ENCODE measurements around the gene RAB40C.

Gene RAB40C

GRCh38 chr16:561413-561794 is 28.5 kb upstream of the RAB40C start:
- POLR2A ChIA-PET = no interaction called here
- no peak for DNase-seq (ENCODE audit: extremely low spot score)
- TF ChIP-seq FOXK2 (IDR thresholded peaks at IDR 0.05) = no peak
- TF ChIP-seq L3MBTL2 (conservative IDR thresholded peaks at IDR 0.05) = no peak
- TF ChIP-seq FOXA1 (IDR thresholded peaks at IDR 0.05) = no peak
- no peak for TF ChIP-seq CTBP1 (IDR thresholded peaks at IDR 0.05; ENCODE audit: borderline replicate concordance)
- no peak for TF ChIP-seq SP1 (IDR thresholded peaks at IDR 0.05)
- no peak for TF ChIP-seq ELF4 (IDR thresholded peaks at IDR 0.05)
- TF ChIP-seq ARNT (IDR thresholded peaks at IDR 0.05) = no peak
- CTCF ChIA-PET = no interaction called here

- ChIA-PET POLR2A (no interaction called here), CTCF (no interaction called here)
- no peak for DNase-seq (ENCODE audit: extremely low spot score)
- TF ChIP-seq CTBP1 (IDR thresholded peaks at IDR 0.05; ENCODE audit: borderline replicate concordance) (no peak), L3MBTL2 (conservative IDR thresholded peaks at IDR 0.05) (no peak), PKNOX1 (IDR thresholded peaks at IDR 0.05) (no peak), BHLHE40 (IDR thresholded peaks at IDR 0.05; ENCODE audit: borderline replicate concordance) (no peak), ARNT (IDR thresholded peaks at IDR 0.05) (no peak), TARDBP (IDR thresholded peaks at IDR 0.05) (no peak), FOXA1 (IDR thresholded peaks at IDR 0.05) (no peak), HDGF (IDR thresholded peaks at IDR 0.05; ENCODE audit: borderline replicate concordance) (no peak), NFRKB (IDR thresholded peaks at IDR 0.05) (no peak)
Measured at GRCh38 chr16:561957-562938, 27.6 kb upstream of the RAB40C start.

GRCh38 chr16:563072-563644 is 26.7 kb upstream of the RAB40C start:
- POLR2A ChIA-PET = no interaction called here
- TF ChIP-seq LEF1 (IDR thresholded peaks at IDR 0.05; ENCODE audit: borderline replicate concordance) (no peak), ELF4 (IDR thresholded peaks at IDR 0.05) (no peak), PKNOX1 (IDR thresholded peaks at IDR 0.05) (no peak), BHLHE40 (IDR thresholded peaks at IDR 0.05; ENCODE audit: borderline replicate concordance) (no peak), FOXM1 (IDR thresholded peaks at IDR 0.05; ENCODE audit: borderline replicate concordance) (no peak), FOXK2 (IDR thresholded peaks at IDR 0.05) (no peak), NFRKB (IDR thresholded peaks at IDR 0.05) (no peak), SP1 (IDR thresholded peaks at IDR 0.05) (no peak), HDGF (IDR thresholded peaks at IDR 0.05; ENCODE audit: borderline replicate concordance) (no peak), TARDBP (IDR thresholded peaks at IDR 0.05) (no peak), ZNF384 (IDR thresholded peaks at IDR 0.05) (no peak), ARNT (IDR thresholded peaks at IDR 0.05) (no peak), L3MBTL2 (conservative IDR thresholded peaks at IDR 0.05) (no peak), FOXA1 (IDR thresholded peaks at IDR 0.05) (no peak)
- DNase-seq (ENCODE audit: extremely low spot score) = no peak
- CTCF ChIA-PET = no interaction called here

- ChIA-PET CTCF (no interaction called here), POLR2A (no interaction called here)
- TF ChIP-seq SP1 (IDR thresholded peaks at IDR 0.05) (no peak), FOXK2 (IDR thresholded peaks at IDR 0.05) (no peak), BHLHE40 (IDR thresholded peaks at IDR 0.05; ENCODE audit: borderline replicate concordance) (no peak), NFRKB (IDR thresholded peaks at IDR 0.05) (no peak), TARDBP (IDR thresholded peaks at IDR 0.05) (no peak), ELF4 (IDR thresholded peaks at IDR 0.05) (no peak), ZNF384 (IDR thresholded peaks at IDR 0.05) (no peak), CTBP1 (IDR thresholded peaks at IDR 0.05; ENCODE audit: borderline replicate concordance) (no peak), FOXA1 (IDR thresholded peaks at IDR 0.05) (no peak), FOXM1 (IDR thresholded peaks at IDR 0.05; ENCODE audit: borderline replicate concordance) (no peak), PKNOX1 (IDR thresholded peaks at IDR 0.05) (no peak), LEF1 (IDR thresholded peaks at IDR 0.05; ENCODE audit: borderline replicate concordance) (no peak), HDGF (IDR thresholded peaks at IDR 0.05; ENCODE audit: borderline replicate concordance) (no peak), L3MBTL2 (conservative IDR thresholded peaks at IDR 0.05) (no peak), ARNT (IDR thresholded peaks at IDR 0.05) (no peak), SUZ12 (IDR thresholded peaks at IDR 0.05) (no peak)
- DNase-seq (ENCODE audit: extremely low spot score) = no peak
Measured at GRCh38 chr16:564690-565418, 25.0 kb upstream of the RAB40C start.

GRCh38 chr16:565419-566330 is 24.2 kb upstream of the RAB40C start:
- no peak for DNase-seq (ENCODE audit: extremely low spot score)
- ChIA-PET CTCF (no interaction called here), POLR2A (interaction anchor here (1.4 kb wide), 1 partner anchor 21 kb away, joined by 3 read pairs; no protein-coding TSS in a partner anchor)
- TF ChIP-seq ELF4 (IDR thresholded peaks at IDR 0.05) (no peak), NFRKB (IDR thresholded peaks at IDR 0.05) (no peak), CTBP1 (IDR thresholded peaks at IDR 0.05; ENCODE audit: borderline replicate concordance) (no peak), FOXM1 (IDR thresholded peaks at IDR 0.05; ENCODE audit: borderline replicate concordance) (no peak), ARNT (IDR thresholded peaks at IDR 0.05) (no peak), ZNF384 (IDR thresholded peaks at IDR 0.05) (no peak), BHLHE40 (IDR thresholded peaks at IDR 0.05; ENCODE audit: borderline replicate concordance) (no peak), HDGF (IDR thresholded peaks at IDR 0.05; ENCODE audit: borderline replicate concordance) (no peak), L3MBTL2 (conservative IDR thresholded peaks at IDR 0.05) (no peak)
